A673 (cell line): ENCODE measurements around the gene TCERG1L.

Source experiments
- CTCF ChIP-seq: fragments of 300-800, 200-600 bp; sonication (generic); conservative IDR thresholded peaks from 2 replicates; pipeline ENCODE4 v1.5.1; 2017; ENCODE audit warnings: low read depth, mild to moderate bottlenecking, antibody characterized with exemption, low read length, moderate library complexity, mixed read lengths
- EZH2 ChIP-seq: fragments of 200-600 bp; sonication (generic); IDR thresholded peaks from 2 replicates; pipeline ENCODE4 v1.6.1; 2017; ENCODE audit warnings: borderline replicate concordance, low read depth, mild to moderate bottlenecking, mixed read lengths, antibody characterized with exemption, low read length; ENCODE audit not compliant: poor library complexity, severe bottlenecking

GRCh38 chr10:131201741-131202515, 109.6 kb downstream of the TCERG1L start:
- TF ChIP-seq CTCF = no peak
- TF ChIP-seq EZH2 = no peak
